ENCODE measurements around the gene ASCL4.

DNA sequence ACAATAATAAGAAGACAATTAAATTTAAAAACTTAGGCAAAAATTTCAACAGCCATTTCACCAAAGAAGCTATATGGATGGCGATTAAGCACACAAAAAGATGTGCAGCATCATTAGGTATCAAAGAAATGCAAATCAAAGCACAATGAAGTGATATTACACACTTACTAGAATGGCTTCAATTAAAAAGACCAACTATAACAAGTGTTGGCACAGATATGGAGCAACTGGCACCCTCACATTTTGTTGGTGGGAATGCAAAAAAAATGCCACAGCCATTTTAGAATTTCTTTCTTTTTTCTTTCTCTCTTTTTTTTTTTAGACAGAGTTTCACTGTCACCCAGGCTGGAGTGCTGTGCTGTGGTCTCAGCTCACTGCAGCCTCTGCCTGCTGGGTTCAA, 11.6 kb upstream of the ASCL4 start:
- TF ChIP-seq, protein P1, sequence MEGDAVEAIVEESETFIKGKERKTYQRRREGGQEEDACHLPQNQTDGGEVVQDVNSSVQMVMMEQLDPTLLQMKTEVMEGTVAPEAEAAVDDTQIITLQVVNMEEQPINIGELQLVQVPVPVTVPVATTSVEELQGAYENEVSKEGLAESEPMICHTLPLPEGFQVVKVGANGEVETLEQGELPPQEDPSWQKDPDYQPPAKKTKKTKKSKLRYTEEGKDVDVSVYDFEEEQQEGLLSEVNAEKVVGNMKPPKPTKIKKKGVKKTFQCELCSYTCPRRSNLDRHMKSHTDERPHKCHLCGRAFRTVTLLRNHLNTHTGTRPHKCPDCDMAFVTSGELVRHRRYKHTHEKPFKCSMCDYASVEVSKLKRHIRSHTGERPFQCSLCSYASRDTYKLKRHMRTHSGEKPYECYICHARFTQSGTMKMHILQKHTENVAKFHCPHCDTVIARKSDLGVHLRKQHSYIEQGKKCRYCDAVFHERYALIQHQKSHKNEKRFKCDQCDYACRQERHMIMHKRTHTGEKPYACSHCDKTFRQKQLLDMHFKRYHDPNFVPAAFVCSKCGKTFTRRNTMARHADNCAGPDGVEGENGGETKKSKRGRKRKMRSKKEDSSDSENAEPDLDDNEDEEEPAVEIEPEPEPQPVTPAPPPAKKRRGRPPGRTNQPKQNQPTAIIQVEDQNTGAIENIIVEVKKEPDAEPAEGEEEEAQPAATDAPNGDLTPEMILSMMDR (IDR thresholded peaks at IDR 0.05) = no peak
- TF ChIP-seq POLR2AphosphoS5 (IDR thresholded peaks at IDR 0.05; ENCODE audit: low read depth, low read length) (no peak), SIN3A (IDR thresholded peaks at IDR 0.05; ENCODE audit: borderline replicate concordance, insufficient read depth, low read depth, low read length) (no peak), TCF7L2 (IDR thresholded peaks at IDR 0.05; ENCODE audit: low read depth, low read length) (no peak)
- TF ChIP-seq, protein P2, sequence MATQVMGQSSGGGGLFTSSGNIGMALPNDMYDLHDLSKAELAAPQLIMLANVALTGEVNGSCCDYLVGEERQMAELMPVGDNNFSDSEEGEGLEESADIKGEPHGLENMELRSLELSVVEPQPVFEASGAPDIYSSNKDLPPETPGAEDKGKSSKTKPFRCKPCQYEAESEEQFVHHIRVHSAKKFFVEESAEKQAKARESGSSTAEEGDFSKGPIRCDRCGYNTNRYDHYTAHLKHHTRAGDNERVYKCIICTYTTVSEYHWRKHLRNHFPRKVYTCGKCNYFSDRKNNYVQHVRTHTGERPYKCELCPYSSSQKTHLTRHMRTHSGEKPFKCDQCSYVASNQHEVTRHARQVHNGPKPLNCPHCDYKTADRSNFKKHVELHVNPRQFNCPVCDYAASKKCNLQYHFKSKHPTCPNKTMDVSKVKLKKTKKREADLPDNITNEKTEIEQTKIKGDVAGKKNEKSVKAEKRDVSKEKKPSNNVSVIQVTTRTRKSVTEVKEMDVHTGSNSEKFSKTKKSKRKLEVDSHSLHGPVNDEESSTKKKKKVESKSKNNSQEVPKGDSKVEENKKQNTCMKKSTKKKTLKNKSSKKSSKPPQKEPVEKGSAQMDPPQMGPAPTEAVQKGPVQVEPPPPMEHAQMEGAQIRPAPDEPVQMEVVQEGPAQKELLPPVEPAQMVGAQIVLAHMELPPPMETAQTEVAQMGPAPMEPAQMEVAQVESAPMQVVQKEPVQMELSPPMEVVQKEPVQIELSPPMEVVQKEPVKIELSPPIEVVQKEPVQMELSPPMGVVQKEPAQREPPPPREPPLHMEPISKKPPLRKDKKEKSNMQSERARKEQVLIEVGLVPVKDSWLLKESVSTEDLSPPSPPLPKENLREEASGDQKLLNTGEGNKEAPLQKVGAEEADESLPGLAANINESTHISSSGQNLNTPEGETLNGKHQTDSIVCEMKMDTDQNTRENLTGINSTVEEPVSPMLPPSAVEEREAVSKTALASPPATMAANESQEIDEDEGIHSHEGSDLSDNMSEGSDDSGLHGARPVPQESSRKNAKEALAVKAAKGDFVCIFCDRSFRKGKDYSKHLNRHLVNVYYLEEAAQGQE (IDR thresholded peaks at IDR 0.05; ENCODE audit: insufficient read depth in 1 of 2, low read depth in 2 of 2, low read length in 1 of 2) = no peak
